Activated CD8-positive, alpha-beta T cell treated with anti-CD3 and anti-CD28 coated beads for 36 hours (primary cell): ENCODE results near the gene NFATC4. TPM values are rescaled to one million over a fixed set of nuclear protein-coding genes. Genes with fewer than 3 reads are reported as not detected.

ENCODE experiments used
- ATAC-seq: fragments of 200-7000 bp; cut with Tn5 transposase; one replicate; pipeline ENCODE4 v1.10.0; 2021; ENCODE audit warnings: mild to moderate bottlenecking, moderate library complexity
- CTCF ChIA-PET: fragments of 350-600 bp; sonication (Branson Sonifier 250); formaldehyde crosslinking; loops from one replicate; lab custom pipeline; 2021; ENCODE audit warnings: antibody characterized with exemption; lab: Charles Lee
- POLR2A ChIA-PET: fragments of 350-600 bp; sonication (Branson Sonifier 250); formaldehyde crosslinking; loops from one replicate; lab custom pipeline; 2021; ENCODE audit warnings: antibody characterized with exemption; lab: Charles Lee
- DNase-seq: peaks from one replicate; pipeline ENCODE4 v3.0.0-alpha.2; 2020
- H3K27ac Mint-ChIP-seq: one replicate; pipeline ENCODE4 v1.8.0; 2021; ENCODE audit warnings: mild to moderate bottlenecking, mixed read lengths
- H3K27me3 Mint-ChIP-seq: one replicate; pipeline ENCODE4 v1.8.0; 2021; ENCODE audit warnings: mixed read lengths
- H3K36me3 Mint-ChIP-seq: one replicate; pipeline ENCODE4 v1.8.0; 2021; ENCODE audit warnings: low read depth, mixed read lengths
- H3K4me1 Mint-ChIP-seq: one replicate; pipeline ENCODE4 v1.8.0; 2021; ENCODE audit warnings: low read depth, mixed read lengths
- H3K4me3 Mint-ChIP-seq: one replicate; pipeline ENCODE4 v1.8.0; 2021; ENCODE audit warnings: mild to moderate bottlenecking, moderate library complexity, mixed read lengths
- H3K9me3 Mint-ChIP-seq: one replicate; pipeline ENCODE4 v1.8.0; 2021; ENCODE audit warnings: mixed read lengths
- CTCF ChIP-seq: fragments of 200-600 bp; IDR thresholded peaks from one replicate; pipeline ENCODE4 v1.8.0; 2022; ENCODE audit warnings: antibody characterized with exemption, mild to moderate bottlenecking
- intact Hi-C: fragments of 100-400 bp; cut with micrococcal nuclease; formaldehyde crosslinking; loops from one replicate; pipeline ENCODE4 v1.10.0; 2022
- total RNA-seq, 2 experiments: library from RNA; stranded (reverse); gene quantifications; one replicate each; pipeline ENCODE4 v1.2.3, GENCODE V29; 2021

Gene NFATC4
- total RNA-seq, 2 experiments from 2014 or later, result 1.3 to 2.0 TPM

GRCh38 chr14:24337144-24337823, 30.7 kb upstream of the NFATC4 start:
- H3K4me1 Mint-ChIP-seq, result peaks cover 29% of the 10 kb centered on the region
- DNase-seq, result no peak
- peaks cover 25% of the 10 kb centered on the region for H3K27me3 Mint-ChIP-seq
- ChIA-PET POLR2A (interaction anchor here (1.0 to 4.8 kb wide), 4 partner anchors 94 to 105 kb away, joined by 3 to 40 read pairs (median 3); partner anchors contain the start of genes CBLN3, KHNYN and SDR39U1), CTCF (interaction anchor here (0.7 to 12.7 kb wide), 8 partner anchors 13 to 100 kb away, joined by 3 to 454 read pairs (median 4); partner anchors contain the start of genes CBLN3, CIDEB, KHNYN and LTB4R)
- no peaks in the 10 kb centered on the region for H3K9me3 Mint-ChIP-seq
- H3K27ac Mint-ChIP-seq, result no peak overlapping the region
- no peak overlapping the region for H3K4me3 Mint-ChIP-seq
- intact Hi-C loops, result loop anchor here (5.0 kb wide), 1 partner anchor 35 kb away; no protein-coding TSS in a partner anchor
- TF ChIP-seq CTCF, result no peak
- ATAC-seq, result no peak
- H3K36me3 Mint-ChIP-seq, result peaks cover 3% of the 10 kb centered on the region

- Mint-ChIP-seq H3K36me3 (peaks cover 3% of the 10 kb centered on the region), H3K27ac (no peak overlapping the region), H3K4me1 (peaks cover 27% of the 10 kb centered on the region), H3K9me3 (no peaks in the 10 kb centered on the region), H3K4me3 (no peak overlapping the region), H3K27me3 (peaks cover 21% of the 10 kb centered on the region)
- POLR2A ChIA-PET, result interaction anchor here (0.6 to 4.8 kb wide), 6 partner anchors 91 to 1143 kb away, joined by 3 to 40 read pairs (median 3); partner anchors contain the start of genes CBLN3, KHNYN and SDR39U1
- CTCF ChIA-PET, result interaction anchor here (0.7 to 12.7 kb wide), 7 partner anchors 26 to 99 kb away, joined by 3 to 454 read pairs (median 5); partner anchors contain the start of genes CBLN3, CIDEB, KHNYN and LTB4R
- TF ChIP-seq CTCF, result no peak
- intact Hi-C loops, result loop anchor here (5.0 kb wide), 1 partner anchor 35 kb away; no protein-coding TSS in a partner anchor
- ATAC-seq, result no peak
- DNase-seq, result no peak
Measured at GRCh38 chr14:24337824-24338175, 30.2 kb upstream of the NFATC4 start.

GRCh38 chr14:24338843-24339242, 29.1 kb upstream of the NFATC4 start:
- peak overlapping the region; percentile 85 for H3K4me3 Mint-ChIP-seq
- no peaks in the 10 kb centered on the region for H3K9me3 Mint-ChIP-seq
- peaks cover 3% of the 10 kb centered on the region for H3K36me3 Mint-ChIP-seq
- DNase-seq (no peak), ATAC-seq (no peak)
- CTCF ChIA-PET, result interaction anchor here (1.6 to 12.7 kb wide), 4 partner anchors 28 to 103 kb away, joined by 4 to 454 read pairs (median 32); partner anchors contain the start of genes CBLN3, KHNYN, LTB4R and SDR39U1
- TF ChIP-seq CTCF, result no peak
- H3K4me1 Mint-ChIP-seq, result peaks cover 22% of the 10 kb centered on the region
- peaks cover 15% of the 10 kb centered on the region for H3K27me3 Mint-ChIP-seq
- POLR2A ChIA-PET, result interaction anchor here (0.6 to 4.8 kb wide), 5 partner anchors 90 to 677 kb away, joined by 3 to 40 read pairs (median 4); partner anchors contain the start of genes CBLN3, CHMP4A, KHNYN and SDR39U1
- no peak overlapping the region for H3K27ac Mint-ChIP-seq
- intact Hi-C loops, result loop anchor here (5.0 kb wide), 1 partner anchor 33 kb away; no protein-coding TSS in a partner anchor

GRCh38 chr14:24339284-24340151, 28.5 kb upstream of the NFATC4 start, which contains the start of gene RIPK3:
RIPK3 (minus strand) TSS chr14:24339991; CDS start chr14:24339826, 165 bp downstream.
- no peak for TF ChIP-seq CTCF
- POLR2A ChIA-PET, result interaction anchor here (1.0 to 4.8 kb wide), 5 partner anchors 10 to 126 kb away, joined by 3 to 40 read pairs (median 4); partner anchors contain the start of genes CBLN3, CHMP4A and KHNYN
- CTCF ChIA-PET, result interaction anchor here (0.7 to 12.7 kb wide), 12 partner anchors 7 to 103 kb away, joined by 3 to 454 read pairs (median 4); partner anchors contain the start of genes CBLN3, KHNYN, LTB4R and SDR39U1
- peak; percentile 94 for ATAC-seq
- Mint-ChIP-seq H3K36me3 (peaks cover 3% of the 10 kb centered on the region), H3K27ac (peak within 1 kb of the TSS; percentile 74), H3K4me3 (peak within 1 kb of the TSS; percentile 85), H3K4me1 (peaks cover 18% of the 10 kb centered on the region), H3K9me3 (no peaks in the 10 kb centered on the region), H3K27me3 (peaks cover 12% of the 10 kb centered on the region)
- peak; percentile 81 for DNase-seq
- intact Hi-C loops, result loop anchor here (5.0 kb wide), 1 partner anchor 33 kb away; no protein-coding TSS in a partner anchor
